OCI-LY1 (cell line): ENCODE measurements around the gene DPP6.

Source experiments
- EZH2 ChIP-seq: fragments of 200-600 bp; sonication (generic), shearing (Covaris generic); IDR thresholded peaks from 2 replicates; pipeline ENCODE4 v1.8.0; 2017; ENCODE audit warnings: borderline replicate concordance, mixed run types, mild to moderate bottlenecking, antibody characterized with exemption, low read length, moderate library complexity, mixed read lengths
- TF ChIP-seq, protein P1 (sequence below): fragments of 200-600 bp; sonication (generic), shearing (Covaris generic); IDR thresholded peaks from 2 replicates; pipeline ENCODE4 v1.5.1; 2017; ENCODE audit warnings: mild to moderate bottlenecking, antibody characterized with exemption, low read length, moderate library complexity, mixed read lengths

DNA sequence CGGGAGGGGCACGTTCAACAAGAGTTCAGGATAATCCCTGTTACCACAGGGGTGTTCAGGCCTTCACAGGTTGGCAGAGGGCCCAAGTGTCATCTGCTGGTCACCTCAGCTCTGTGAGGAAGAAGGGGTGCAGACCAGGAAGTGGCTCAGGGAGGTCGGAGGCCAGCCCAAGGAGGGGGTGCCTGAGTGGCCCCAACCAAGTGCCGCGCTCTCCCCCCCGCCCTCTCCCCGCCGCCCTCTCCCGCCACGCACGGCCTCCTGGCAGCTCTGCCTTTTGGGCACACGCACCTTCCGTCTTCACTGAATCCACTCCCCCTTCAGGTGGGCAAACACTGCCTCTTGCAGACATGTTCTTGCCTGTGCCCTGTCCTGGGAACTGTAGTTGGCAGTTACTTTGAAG lies 705.6 kb downstream of the DPP6 start:
- TF ChIP-seq, protein P1, sequence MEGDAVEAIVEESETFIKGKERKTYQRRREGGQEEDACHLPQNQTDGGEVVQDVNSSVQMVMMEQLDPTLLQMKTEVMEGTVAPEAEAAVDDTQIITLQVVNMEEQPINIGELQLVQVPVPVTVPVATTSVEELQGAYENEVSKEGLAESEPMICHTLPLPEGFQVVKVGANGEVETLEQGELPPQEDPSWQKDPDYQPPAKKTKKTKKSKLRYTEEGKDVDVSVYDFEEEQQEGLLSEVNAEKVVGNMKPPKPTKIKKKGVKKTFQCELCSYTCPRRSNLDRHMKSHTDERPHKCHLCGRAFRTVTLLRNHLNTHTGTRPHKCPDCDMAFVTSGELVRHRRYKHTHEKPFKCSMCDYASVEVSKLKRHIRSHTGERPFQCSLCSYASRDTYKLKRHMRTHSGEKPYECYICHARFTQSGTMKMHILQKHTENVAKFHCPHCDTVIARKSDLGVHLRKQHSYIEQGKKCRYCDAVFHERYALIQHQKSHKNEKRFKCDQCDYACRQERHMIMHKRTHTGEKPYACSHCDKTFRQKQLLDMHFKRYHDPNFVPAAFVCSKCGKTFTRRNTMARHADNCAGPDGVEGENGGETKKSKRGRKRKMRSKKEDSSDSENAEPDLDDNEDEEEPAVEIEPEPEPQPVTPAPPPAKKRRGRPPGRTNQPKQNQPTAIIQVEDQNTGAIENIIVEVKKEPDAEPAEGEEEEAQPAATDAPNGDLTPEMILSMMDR = no peak
- no peak for TF ChIP-seq EZH2
